Measurements from ENCODE around the gene P2RX7.

GRCh38 chr12:121209221-121209620, 76.5 kb downstream of the P2RX7 start:
- TF ChIP-seq POLR2AphosphoS5 (IDR thresholded peaks at IDR 0.05): no peak
- no peak for TF ChIP-seq CTCF (IDR thresholded peaks at IDR 0.05)
